Lower lobe of right lung (tissue), 2 donors: ENCODE data around the gene MMP25. TPM values are rescaled to one million over a fixed set of nuclear protein-coding genes. Genes with fewer than 3 reads are reported as not detected.
A peak's percentile ranks its signal among the peaks of the same experiment; 100 is the strongest.

Experiments
- ATAC-seq, 2 donors: fragments of 200-7000 bp; cut with Tn5 transposase; one replicate each; pipeline ENCODE4 v1.9.1; 2020 to 2022; ENCODE audit warnings: mild to moderate bottlenecking in 2 of 2, moderate library complexity in 2 of 2
- DNase-seq: peaks from one replicate; pipeline ENCODE4 v3.0.0-alpha.2; 2020
- H3K27ac ChIP-seq: fragments of 200-600 bp; one replicate; pipeline ENCODE4 v1.8.0; 2022
- H3K27me3 ChIP-seq: fragments of 200-600 bp; one replicate; pipeline ENCODE4 v1.8.0; 2022; ENCODE audit warnings: low read depth
- H3K36me3 ChIP-seq: fragments of 200-600 bp; one replicate; pipeline ENCODE4 v1.8.0; 2022; ENCODE audit warnings: mild to moderate bottlenecking
- H3K4me1 ChIP-seq: fragments of 200-600 bp; one replicate; pipeline ENCODE4 v1.8.0; 2022
- H3K4me3 ChIP-seq: fragments of 200-600 bp; one replicate; pipeline ENCODE4 v1.8.0; 2022; ENCODE audit warnings: mild to moderate bottlenecking
- H3K9me3 ChIP-seq: fragments of 200-600 bp; one replicate; pipeline ENCODE4 v1.8.0; 2022
- CTCF ChIP-seq: fragments of 200-600 bp; IDR thresholded peaks from one replicate; pipeline ENCODE4 v1.8.0; 2022; ENCODE audit warnings: antibody characterized with exemption, mild to moderate bottlenecking
- intact Hi-C: fragments of 100-400 bp; cut with DNase I; formaldehyde crosslinking; loops from one replicate; pipeline ENCODE4 v1.11.0; 2022
- total RNA-seq: library from RNA; stranded (reverse); fragmentation: NEBNext Ultra II Directional; extraction: Animal tissue kit (Norgen Biotek cat#: 25700); gene quantifications from one replicate; pipeline ENCODE4 v1.2.1, GENCODE V29; 2021
- donor health status: DM: no; HTN: yes; CAD: no; lungs with severe emphysema.

The MMP25 gene
- total RNA-seq, 1 donor from 2014 or later, result 22.7 TPM

DNA sequence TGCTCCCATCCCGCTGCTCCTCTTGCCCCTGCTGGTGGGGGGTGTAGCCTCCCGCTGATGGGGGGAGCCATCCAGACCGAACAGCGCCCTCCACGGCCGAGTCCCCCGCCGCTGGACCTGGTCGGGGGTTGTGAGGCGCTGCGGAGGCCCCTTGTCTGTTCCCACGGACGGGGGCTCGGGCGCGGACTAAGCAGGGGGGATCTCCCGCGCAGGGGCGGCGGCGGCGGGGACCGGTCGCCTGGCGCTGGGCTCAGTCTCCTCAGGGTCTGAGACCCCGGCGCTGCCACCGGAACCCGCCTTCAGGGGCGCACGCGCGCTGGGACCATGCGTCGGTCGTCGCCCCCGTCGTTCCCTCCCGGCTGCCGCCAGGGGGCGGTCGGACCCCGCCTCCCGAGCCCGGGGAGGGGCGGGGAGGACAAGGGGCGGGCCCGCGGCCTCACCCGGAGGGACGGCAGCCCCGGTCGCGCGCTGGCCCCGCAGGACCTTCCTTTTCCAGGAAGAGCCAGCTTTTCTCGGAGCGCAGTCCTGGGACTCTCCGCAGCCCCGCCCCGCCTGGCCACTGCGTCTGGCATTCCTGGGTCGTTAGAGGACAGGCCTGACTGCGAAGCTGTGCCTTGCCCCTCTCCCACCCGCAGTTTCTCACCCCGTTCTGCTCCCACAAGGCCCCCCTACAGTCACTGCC, 12.8 kb downstream of the MMP25 start:
- DNase-seq, result peak; percentile 92
- Histone ChIP-seq H3K27ac (peak overlapping the region; percentile 86), H3K9me3 (no peaks in the 10 kb centered on the region), H3K4me1 (peaks cover 30% of the 10 kb centered on the region), H3K36me3 (no peaks in the 10 kb centered on the region), H3K27me3 (no peaks in the 10 kb centered on the region), H3K4me3 (peak overlapping the region; percentile 91)
- TF ChIP-seq CTCF, result peak; percentile 87
- intact Hi-C loops, result no loop called here
- peak; percentile 96 to 97 for ATAC-seq

GRCh38 chr16:3059723-3060242, 13.4 kb downstream of the MMP25 start:
- Histone ChIP-seq H3K4me3 (peak overlapping the region; percentile 91), H3K9me3 (no peaks in the 10 kb centered on the region), H3K27ac (peak overlapping the region; percentile 86), H3K36me3 (no peaks in the 10 kb centered on the region), H3K4me1 (peaks cover 33% of the 10 kb centered on the region), H3K27me3 (no peaks in the 10 kb centered on the region)
- no peak for TF ChIP-seq CTCF
- intact Hi-C loops, result no loop called here
- ATAC-seq (no peak), DNase-seq (no peak)

- no peak for DNase-seq
- no peak for TF ChIP-seq CTCF
- peaks cover 41% of the 10 kb centered on the region for H3K4me1 ChIP-seq
- H3K36me3 ChIP-seq, result no peaks in the 10 kb centered on the region
- H3K27ac ChIP-seq, result peak overlapping the region; percentile 86
- H3K9me3 ChIP-seq, result no peaks in the 10 kb centered on the region
- no peak overlapping the region for H3K4me3 ChIP-seq
- intact Hi-C loops, result no loop called here
- H3K27me3 ChIP-seq, result no peaks in the 10 kb centered on the region
- no peak for ATAC-seq
Observed at GRCh38 chr16:3060339-3061127, 14.2 kb downstream of the MMP25 start.

DNA sequence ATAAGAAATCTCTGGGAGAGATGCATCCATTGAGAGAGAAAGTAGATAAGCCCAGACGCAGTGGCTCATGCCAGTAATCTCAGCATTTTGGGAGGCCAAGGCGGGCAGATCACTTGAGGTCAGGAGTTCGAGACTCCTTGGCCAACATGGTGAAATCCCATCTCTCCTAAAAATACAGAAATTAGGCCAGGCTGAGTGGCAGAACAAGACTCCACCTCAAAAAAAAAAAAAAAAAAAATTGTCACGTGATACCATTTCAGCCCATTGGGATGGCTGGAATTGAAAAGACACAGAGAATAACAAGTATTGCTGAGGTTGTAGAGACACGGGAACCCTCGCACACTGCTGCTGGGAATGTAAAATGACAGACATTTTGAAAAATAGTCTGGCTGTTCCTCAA, 16.2 kb downstream of the MMP25 start:
- no peak for ATAC-seq
- no peak for TF ChIP-seq CTCF
- Histone ChIP-seq H3K27ac (no peak overlapping the region), H3K4me1 (peaks cover 45% of the 10 kb centered on the region), H3K4me3 (no peak overlapping the region), H3K9me3 (no peaks in the 10 kb centered on the region), H3K36me3 (no peaks in the 10 kb centered on the region), H3K27me3 (no peaks in the 10 kb centered on the region)
- intact Hi-C loops, result no loop called here
- no peak for DNase-seq

- TF ChIP-seq CTCF, result no peak
- intact Hi-C loops, result no loop called here
- Histone ChIP-seq H3K36me3 (peaks cover 4% of the 10 kb centered on the region), H3K27ac (no peak overlapping the region), H3K27me3 (no peaks in the 10 kb centered on the region), H3K4me3 (no peak overlapping the region), H3K4me1 (peaks cover 35% of the 10 kb centered on the region), H3K9me3 (no peaks in the 10 kb centered on the region)
- ATAC-seq, result no peak
- DNase-seq, result no peak
Observed at GRCh38 chr16:3063625-3064386, 17.4 kb downstream of the MMP25 start.
